HEK293T (cell line): ENCODE data around the gene PLSCR5.

ENCODE experiments used
- ARNT ChIP-seq: fragments of 450-650 bp; IDR thresholded peaks from 2 replicates; pipeline ENCODE4 v1.6.1; 2017; ENCODE audit warnings: mild to moderate bottlenecking
- FOXM1 ChIP-seq: fragments of 450-650 bp; IDR thresholded peaks from 2 replicates; pipeline ENCODE4 v1.6.1; 2017; ENCODE audit warnings: mild to moderate bottlenecking, borderline replicate concordance
- HDGF ChIP-seq: fragments of 450-650 bp; IDR thresholded peaks from 2 replicates; pipeline ENCODE4 v1.6.1; 2017; ENCODE audit warnings: antibody characterized with exemption, borderline replicate concordance
- L3MBTL2 ChIP-seq: fragments of 450-650 bp; conservative IDR thresholded peaks from 2 replicates; pipeline ENCODE4 v1.6.1; 2016; ENCODE audit warnings: mild to moderate bottlenecking
- NFRKB ChIP-seq: fragments of 450-650 bp; IDR thresholded peaks from 2 replicates; pipeline ENCODE4 v1.6.1; 2016; ENCODE audit warnings: mild to moderate bottlenecking, moderate library complexity
- SP1 ChIP-seq: fragments of 450-650 bp; IDR thresholded peaks from 2 replicates; pipeline ENCODE4 v1.6.1; 2017
- TARDBP ChIP-seq: fragments of 450-650 bp; IDR thresholded peaks from 2 replicates; pipeline ENCODE4 v1.6.1; 2016
- ZNF384 ChIP-seq: fragments of 450-650 bp; IDR thresholded peaks from 2 replicates; pipeline ENCODE4 v1.6.1; 2016

DNA sequence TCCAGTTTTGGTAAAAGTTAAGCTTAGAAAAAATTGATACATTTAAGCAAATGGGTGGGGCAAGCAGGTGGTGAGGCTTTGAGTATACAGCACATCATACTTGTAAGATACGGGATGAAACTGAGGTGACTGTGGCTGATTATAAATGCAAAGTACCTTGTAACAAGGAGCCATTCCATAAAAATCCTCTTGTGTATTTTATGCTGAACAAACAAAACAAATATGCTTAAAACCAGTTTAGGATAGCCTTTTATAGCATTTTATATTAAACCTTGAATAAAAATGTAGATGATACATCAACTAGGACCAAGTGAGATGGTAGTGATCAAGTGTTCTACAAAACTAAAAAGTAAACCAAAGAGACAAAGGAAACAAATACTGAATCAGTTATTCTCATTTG is 64.2 kb downstream of the PLSCR5 start:
- no peak for TF ChIP-seq FOXM1
- TF ChIP-seq HDGF, result no peak
- no peak for TF ChIP-seq ARNT
- no peak for TF ChIP-seq NFRKB
- TF ChIP-seq ZNF384, result no peak
- TF ChIP-seq L3MBTL2, result no peak
- TF ChIP-seq TARDBP, result no peak
- no peak for TF ChIP-seq SP1
